ENCODE data around the gene C14orf119.
A peak's percentile ranks its signal among the peaks of the same experiment; 100 is the strongest.

The C14orf119 gene

GRCh38 chr14:23056956-23057756 is 38.1 kb upstream of the C14orf119 start, which contains the start of gene CDH24:
Gene CDH24 (minus strand): TSS chr14:23057520. CDS start chr14:23055733, 1,787 bp downstream.
- H3K9ac ChIP-seq (ENCODE audit: insufficient read length, low read depth), result peak within 1 kb of the TSS; percentile 86
- H3K9me3 ChIP-seq (ENCODE audit: insufficient read depth, low read length), result no peaks in the 10 kb centered on the region
- H3K36me3 ChIP-seq (ENCODE audit: insufficient read depth, insufficient read length, low read length), result peaks cover 73% of the 10 kb centered on the region
- TF ChIP-seq SUZ12 (IDR thresholded peaks at IDR 0.05; ENCODE audit: extremely low read depth, insufficient read depth, insufficient read length) (no peak), YY1 (IDR thresholded peaks at IDR 0.05; ENCODE audit: insufficient read depth, insufficient read length) (no peak), ZNF274 (IDR thresholded peaks at IDR 0.05; ENCODE audit: low read depth, low read length) (no peak)
- peak within 1 kb of the TSS; percentile 61 for H3K4me3 ChIP-seq (ENCODE audit: insufficient read length, low read depth)
- peaks cover 7% of the 10 kb centered on the region for H3K4me1 ChIP-seq (ENCODE audit: insufficient read depth, insufficient read length)
- H3K27me3 ChIP-seq (ENCODE audit: insufficient read depth, insufficient read length), result no peaks in the 10 kb centered on the region
- DNase-seq (ENCODE audit: low read depth, low spot score), result no peak

- peak overlapping the region; percentile 61 for H3K4me3 ChIP-seq (ENCODE audit: insufficient read length, low read depth)
- no peaks in the 10 kb centered on the region for H3K27me3 ChIP-seq (ENCODE audit: insufficient read depth, insufficient read length)
- peaks cover 73% of the 10 kb centered on the region for H3K36me3 ChIP-seq (ENCODE audit: insufficient read depth, insufficient read length, low read length)
- H3K4me1 ChIP-seq (ENCODE audit: insufficient read depth, insufficient read length), result peaks cover 11% of the 10 kb centered on the region
- peak overlapping the region; percentile 86 for H3K9ac ChIP-seq (ENCODE audit: insufficient read length, low read depth)
- no peaks in the 10 kb centered on the region for H3K9me3 ChIP-seq (ENCODE audit: insufficient read depth, low read length)
- TF ChIP-seq YY1 (IDR thresholded peaks at IDR 0.05; ENCODE audit: insufficient read depth, insufficient read length) (no peak), SUZ12 (IDR thresholded peaks at IDR 0.05; ENCODE audit: extremely low read depth, insufficient read depth, insufficient read length) (no peak), ZNF274 (IDR thresholded peaks at IDR 0.05; ENCODE audit: low read depth, low read length) (no peak)
- DNase-seq (ENCODE audit: low read depth, low spot score), result peak; percentile 80
Measured at GRCh38 chr14:23057757-23058653, 37.3 kb upstream of the C14orf119 start.

GRCh38 chr14:23058654-23059504 is 36.4 kb upstream of the C14orf119 start:
- Histone ChIP-seq H3K9ac (ENCODE audit: insufficient read length, low read depth) (no peak overlapping the region), H3K4me3 (ENCODE audit: insufficient read length, low read depth) (no peak overlapping the region), H3K27me3 (ENCODE audit: insufficient read depth, insufficient read length) (no peaks in the 10 kb centered on the region), H3K36me3 (ENCODE audit: insufficient read depth, insufficient read length, low read length) (peaks cover 73% of the 10 kb centered on the region), H3K4me1 (ENCODE audit: insufficient read depth, insufficient read length) (peaks cover 11% of the 10 kb centered on the region), H3K9me3 (ENCODE audit: insufficient read depth, low read length) (no peaks in the 10 kb centered on the region)
- DNase-seq (ENCODE audit: low read depth, low spot score), result no peak
- TF ChIP-seq YY1 (IDR thresholded peaks at IDR 0.05; ENCODE audit: insufficient read depth, insufficient read length), result no peak
- no peak for TF ChIP-seq ZNF274 (IDR thresholded peaks at IDR 0.05; ENCODE audit: low read depth, low read length)
- TF ChIP-seq SUZ12 (IDR thresholded peaks at IDR 0.05; ENCODE audit: extremely low read depth, insufficient read depth, insufficient read length), result no peak

- TF ChIP-seq YY1 (IDR thresholded peaks at IDR 0.05; ENCODE audit: insufficient read depth, insufficient read length) (no peak), ZNF274 (IDR thresholded peaks at IDR 0.05; ENCODE audit: low read depth, low read length) (no peak), SUZ12 (IDR thresholded peaks at IDR 0.05; ENCODE audit: extremely low read depth, insufficient read depth, insufficient read length) (no peak)
- Histone ChIP-seq H3K27me3 (ENCODE audit: insufficient read depth, insufficient read length) (no peaks in the 10 kb centered on the region), H3K9ac (ENCODE audit: insufficient read length, low read depth) (no peak overlapping the region), H3K36me3 (ENCODE audit: insufficient read depth, insufficient read length, low read length) (peaks cover 72% of the 10 kb centered on the region), H3K9me3 (ENCODE audit: insufficient read depth, low read length) (no peaks in the 10 kb centered on the region), H3K4me1 (ENCODE audit: insufficient read depth, insufficient read length) (peaks cover 8% of the 10 kb centered on the region), H3K4me3 (ENCODE audit: insufficient read length, low read depth) (no peak overlapping the region)
- DNase-seq (ENCODE audit: low read depth, low spot score), result no peak
Measured at GRCh38 chr14:23060536-23061260, 34.6 kb upstream of the C14orf119 start.

- Histone ChIP-seq H3K4me3 (ENCODE audit: insufficient read length, low read depth) (no peak overlapping the region), H3K27me3 (ENCODE audit: insufficient read depth, insufficient read length) (no peaks in the 10 kb centered on the region), H3K9me3 (ENCODE audit: insufficient read depth, low read length) (no peaks in the 10 kb centered on the region), H3K9ac (ENCODE audit: insufficient read length, low read depth) (no peak overlapping the region), H3K36me3 (ENCODE audit: insufficient read depth, insufficient read length, low read length) (peaks cover 85% of the 10 kb centered on the region), H3K4me1 (ENCODE audit: insufficient read depth, insufficient read length) (peaks cover 13% of the 10 kb centered on the region)
- TF ChIP-seq YY1 (IDR thresholded peaks at IDR 0.05; ENCODE audit: insufficient read depth, insufficient read length), result no peak
- no peak for TF ChIP-seq ZNF274 (IDR thresholded peaks at IDR 0.05; ENCODE audit: low read depth, low read length)
- no peak for TF ChIP-seq SUZ12 (IDR thresholded peaks at IDR 0.05; ENCODE audit: extremely low read depth, insufficient read depth, insufficient read length)
- no peak for DNase-seq (ENCODE audit: low read depth, low spot score)
Measured at GRCh38 chr14:23062002-23062401, 33.3 kb upstream of the C14orf119 start.

- Histone ChIP-seq H3K9ac (ENCODE audit: insufficient read length, low read depth) (no peak overlapping the region), H3K27me3 (ENCODE audit: insufficient read depth, insufficient read length) (no peaks in the 10 kb centered on the region), H3K36me3 (ENCODE audit: insufficient read depth, insufficient read length, low read length) (peaks cover 95% of the 10 kb centered on the region), H3K9me3 (ENCODE audit: insufficient read depth, low read length) (no peaks in the 10 kb centered on the region), H3K4me3 (ENCODE audit: insufficient read length, low read depth) (no peak overlapping the region), H3K4me1 (ENCODE audit: insufficient read depth, insufficient read length) (peaks cover 23% of the 10 kb centered on the region)
- DNase-seq (ENCODE audit: low read depth, low spot score), result no peak
- TF ChIP-seq SUZ12 (IDR thresholded peaks at IDR 0.05; ENCODE audit: extremely low read depth, insufficient read depth, insufficient read length) (no peak), YY1 (IDR thresholded peaks at IDR 0.05; ENCODE audit: insufficient read depth, insufficient read length) (no peak), ZNF274 (IDR thresholded peaks at IDR 0.05; ENCODE audit: low read depth, low read length) (no peak)
Measured at GRCh38 chr14:23063601-23064000, 31.7 kb upstream of the C14orf119 start.

All from NT2/D1 (cell line).